Measurements from ENCODE around the gene SENP3. TPM values are rescaled to one million over a fixed set of nuclear protein-coding genes. Genes with fewer than 3 reads are reported as not detected.

The SENP3 gene
- total RNA-seq: 56.2 and 86.9 TPM in 2 replicates

DNA sequence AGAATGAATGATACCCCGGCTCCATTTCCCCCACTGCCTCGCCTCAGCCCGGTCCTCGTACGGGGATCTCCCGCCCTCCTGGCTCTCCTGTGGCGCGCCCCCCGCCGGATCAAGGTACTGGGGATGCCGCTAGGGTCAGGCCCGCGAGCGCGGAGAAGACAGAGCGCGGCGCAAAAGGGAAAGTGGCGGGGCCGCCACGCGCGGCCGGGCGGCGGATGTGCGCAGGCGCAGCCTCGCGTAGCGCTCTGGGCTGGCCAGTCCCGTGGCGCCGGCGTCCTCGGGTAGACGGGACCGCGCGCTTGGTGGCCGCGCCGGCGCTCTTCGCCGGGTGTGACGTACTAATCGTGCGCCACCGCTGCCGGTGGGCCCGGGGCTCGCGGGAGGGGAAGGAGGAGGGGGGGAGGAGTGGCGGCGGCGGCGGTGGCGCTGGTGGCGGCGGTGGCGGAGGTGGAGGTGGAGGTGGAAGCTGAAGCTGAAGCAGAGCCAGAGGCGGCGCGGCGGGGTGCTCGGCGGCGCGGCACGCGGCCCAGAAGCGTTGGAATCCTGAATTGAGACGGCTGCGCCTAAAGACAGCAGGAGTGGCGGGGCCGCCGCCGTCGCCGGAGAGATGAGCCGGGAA, at the start of gene SENP3:
Gene SENP3 (plus strand): TSS at position 331 of the 619 bp plus-strand sequence. CDS start 1,158 bp downstream, outside the sequence.

DNA sequence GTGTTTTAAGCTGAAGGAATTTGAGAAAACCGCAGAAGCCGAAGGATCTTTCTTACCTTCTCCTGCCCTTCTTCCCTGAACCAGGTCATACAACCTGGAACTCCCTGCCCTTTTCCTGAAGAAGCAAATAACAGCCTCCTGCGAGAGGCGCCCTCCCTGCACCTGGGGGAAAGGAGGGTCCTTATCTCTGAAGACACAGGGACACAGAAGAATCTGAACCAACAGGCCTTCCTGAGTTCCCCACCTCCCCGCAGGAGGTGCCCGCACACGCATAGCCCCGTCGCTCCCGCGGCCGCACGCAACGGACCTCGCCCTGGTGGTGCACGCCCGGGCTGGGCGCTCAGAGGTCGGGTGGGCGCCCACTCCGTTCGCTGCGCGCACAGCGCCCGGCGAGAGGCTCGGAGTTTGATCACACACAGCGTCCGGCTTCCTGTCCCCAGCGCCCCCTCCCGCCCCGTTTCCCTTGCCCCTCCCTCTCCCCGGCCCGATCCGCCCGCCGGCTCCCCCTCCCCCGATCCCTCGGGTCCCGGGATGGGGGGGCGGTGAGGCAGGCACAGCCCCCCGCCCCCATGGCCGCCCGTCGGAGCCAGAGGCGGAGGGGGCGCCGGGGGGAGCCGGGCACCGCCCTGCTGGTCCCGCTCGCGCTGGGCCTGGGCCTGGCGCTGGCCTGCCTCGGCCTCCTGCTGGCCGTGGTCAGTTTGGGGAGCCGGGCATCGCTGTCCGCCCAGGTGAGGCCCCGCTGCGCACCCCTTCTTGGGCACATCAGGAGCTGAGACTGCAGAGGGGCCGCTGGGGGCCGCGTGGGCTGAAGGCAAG, 12.9 kb upstream of the SENP3 start, which contains the start of gene TNFSF12:
Gene TNFSF12 (plus strand): TSS at position 474 of the 816 bp plus-strand sequence. CDS start 96 bp downstream, at position 570.

DNA sequence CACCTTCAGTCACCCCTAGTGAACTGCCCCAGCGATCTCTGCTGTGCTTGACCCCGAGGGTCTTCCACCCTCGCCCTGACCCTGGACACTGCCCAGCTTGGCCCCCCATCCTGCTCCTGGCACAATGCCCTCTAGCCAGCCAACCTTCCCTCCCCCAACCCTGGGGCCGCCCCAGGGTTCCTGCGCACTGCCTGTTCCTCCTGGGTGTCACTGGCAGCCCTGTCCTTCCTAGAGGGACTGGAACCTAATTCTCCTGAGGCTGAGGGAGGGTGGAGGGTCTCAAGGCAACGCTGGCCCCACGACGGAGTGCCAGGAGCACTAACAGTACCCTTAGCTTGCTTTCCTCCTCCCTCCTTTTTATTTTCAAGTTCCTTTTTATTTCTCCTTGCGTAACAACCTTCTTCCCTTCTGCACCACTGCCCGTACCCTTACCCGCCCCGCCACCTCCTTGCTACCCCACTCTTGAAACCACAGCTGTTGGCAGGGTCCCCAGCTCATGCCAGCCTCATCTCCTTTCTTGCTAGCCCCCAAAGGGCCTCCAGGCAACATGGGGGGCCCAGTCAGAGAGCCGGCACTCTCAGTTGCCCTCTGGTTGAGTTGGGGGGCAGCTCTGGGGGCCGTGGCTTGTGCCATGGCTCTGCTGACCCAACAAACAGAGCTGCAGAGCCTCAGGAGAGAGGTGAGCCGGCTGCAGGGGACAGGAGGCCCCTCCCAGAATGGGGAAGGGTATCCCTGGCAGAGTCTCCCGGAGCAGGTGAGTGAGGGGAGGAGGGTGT, 3.0 kb upstream of the SENP3 start, which contains the start of gene TNFSF13:
Gene TNFSF13 (plus strand): TSS at position 207 of the 776 bp plus-strand sequence. CDS start 290 bp downstream, at position 497.

DNA sequence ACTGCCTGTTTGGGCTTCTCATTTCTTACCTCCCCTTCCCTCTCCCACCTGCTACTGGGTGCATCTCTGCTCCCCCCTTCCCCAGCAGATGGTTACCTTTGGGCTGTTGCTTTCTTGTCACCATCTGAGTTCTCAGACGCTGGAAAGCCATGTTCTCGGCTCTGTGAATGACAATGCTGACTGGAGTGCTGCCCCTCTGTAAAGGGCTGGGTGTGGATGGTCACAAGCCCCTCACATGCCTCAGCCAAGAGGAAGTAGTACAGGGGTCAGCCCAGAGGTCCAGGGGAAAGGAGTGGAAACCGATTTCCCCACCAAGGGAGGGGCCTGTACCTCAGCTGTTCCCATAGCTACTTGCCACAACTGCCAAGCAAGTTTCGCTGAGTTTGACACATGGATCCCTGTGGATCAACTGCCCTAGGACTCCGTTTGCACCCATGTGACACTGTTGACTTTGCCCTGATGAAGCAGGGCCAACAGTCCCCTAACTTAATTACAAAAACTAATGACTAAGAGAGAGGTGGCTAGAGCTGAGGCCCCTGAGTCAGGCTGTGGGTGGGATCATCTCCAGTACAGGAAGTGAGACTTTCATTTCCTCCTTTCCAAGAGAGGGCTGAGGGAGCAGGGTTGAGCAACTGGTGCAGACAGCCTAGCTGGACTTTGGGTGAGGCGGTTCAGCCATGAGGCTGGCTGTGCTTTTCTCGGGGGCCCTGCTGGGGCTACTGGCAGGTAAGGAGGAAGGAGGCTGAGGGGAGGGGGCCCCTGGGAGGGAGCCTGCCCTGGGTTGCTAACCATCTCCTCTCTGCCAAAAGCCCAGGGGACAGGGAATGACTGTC, 17.5 kb downstream of the SENP3 start, which contains the start of gene CD68:
Gene CD68 (plus strand): TSS at position 638 of the 833 bp plus-strand sequence. CDS start 40 bp downstream, at position 678.

DNA sequence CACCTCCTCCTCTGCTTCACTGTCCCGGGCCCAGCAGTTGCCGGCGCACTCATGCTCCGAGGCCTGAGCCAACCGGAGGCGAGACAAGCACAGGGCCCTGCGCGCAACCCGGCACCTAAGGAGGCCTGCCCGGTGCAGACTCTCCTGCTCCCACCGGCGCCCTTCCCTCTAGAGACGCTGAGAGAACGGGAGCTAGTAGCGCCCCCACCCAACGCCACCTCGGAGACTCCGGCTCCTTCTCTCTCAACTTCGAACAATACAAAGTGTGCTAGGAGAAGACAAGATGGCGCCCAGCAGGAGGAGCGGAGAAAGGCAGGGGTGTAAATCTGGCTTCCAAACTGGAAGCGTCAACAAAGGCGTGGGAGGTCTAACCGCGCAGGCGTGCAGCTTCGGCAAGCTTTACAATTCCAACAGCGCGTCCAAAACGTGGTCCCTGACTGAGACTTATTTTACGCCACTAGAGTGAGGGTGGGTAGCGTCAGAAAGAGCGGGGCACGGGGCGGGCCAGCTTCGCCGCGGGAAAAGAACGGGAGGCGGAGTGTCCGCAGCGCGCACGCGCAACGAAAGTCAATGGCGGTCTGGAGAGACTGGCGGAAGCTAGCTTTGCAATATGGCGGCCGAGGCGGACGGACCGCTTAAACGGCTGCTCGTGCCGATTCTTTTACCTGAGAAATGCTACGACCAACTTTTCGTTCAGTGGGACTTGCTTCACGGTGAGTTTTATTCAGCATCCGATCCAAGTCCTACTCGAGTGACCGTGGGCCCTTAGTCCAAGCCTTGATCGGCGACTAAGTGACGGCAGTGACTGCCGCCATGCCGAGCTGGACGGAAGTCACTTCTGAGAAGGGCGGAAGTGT, 21.8 kb downstream of the SENP3 start, which contains the start of gene MPDU1:
Gene MPDU1 (plus strand): TSS at position 600 of the 857 bp plus-strand sequence. CDS start 11 bp downstream, at position 611.

DNA sequence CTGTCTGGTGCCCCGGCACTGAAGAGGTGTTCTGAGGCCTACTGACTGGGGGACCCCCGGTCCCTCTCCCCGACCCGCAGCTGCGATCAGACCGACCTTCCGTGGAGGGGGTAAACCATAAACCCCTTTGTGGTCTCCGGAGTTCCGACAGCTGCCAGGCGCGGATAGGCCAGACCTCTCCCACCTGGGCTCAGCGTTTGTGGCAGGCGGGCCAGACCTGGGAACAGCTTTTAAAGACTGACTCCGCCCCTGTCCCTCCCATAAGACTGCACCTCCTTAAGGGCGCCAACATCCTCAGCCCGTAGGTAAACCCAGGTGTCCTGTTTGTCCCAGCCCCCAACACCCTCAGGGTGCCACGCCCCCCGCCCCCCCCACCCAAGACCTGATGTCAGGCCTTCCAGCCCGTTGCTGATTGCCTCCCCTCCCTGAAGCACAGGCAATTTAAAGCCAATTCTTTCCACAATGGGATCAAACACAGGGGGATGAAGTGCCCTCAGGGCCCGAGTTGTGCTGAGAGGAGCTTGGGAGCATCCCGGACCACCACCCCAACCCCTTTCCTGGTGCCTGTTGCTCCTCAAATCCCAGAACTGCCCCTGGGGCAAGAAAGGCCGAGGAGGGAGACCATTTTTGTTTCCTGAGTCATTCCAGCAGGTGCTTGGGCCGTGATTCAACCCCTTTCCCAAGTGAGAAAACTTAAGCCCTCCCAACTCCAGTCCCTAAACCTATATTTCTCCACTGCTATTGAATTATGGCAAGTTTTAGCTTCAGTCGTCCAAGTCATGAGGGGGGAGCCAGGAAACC, 28.4 kb downstream of the SENP3 start, which contains the start of gene SOX15:
Gene SOX15 (minus strand): TSS at position 204 of the 801 bp plus-strand sequence. CDS start 418 bp downstream, outside the sequence.

DNA sequence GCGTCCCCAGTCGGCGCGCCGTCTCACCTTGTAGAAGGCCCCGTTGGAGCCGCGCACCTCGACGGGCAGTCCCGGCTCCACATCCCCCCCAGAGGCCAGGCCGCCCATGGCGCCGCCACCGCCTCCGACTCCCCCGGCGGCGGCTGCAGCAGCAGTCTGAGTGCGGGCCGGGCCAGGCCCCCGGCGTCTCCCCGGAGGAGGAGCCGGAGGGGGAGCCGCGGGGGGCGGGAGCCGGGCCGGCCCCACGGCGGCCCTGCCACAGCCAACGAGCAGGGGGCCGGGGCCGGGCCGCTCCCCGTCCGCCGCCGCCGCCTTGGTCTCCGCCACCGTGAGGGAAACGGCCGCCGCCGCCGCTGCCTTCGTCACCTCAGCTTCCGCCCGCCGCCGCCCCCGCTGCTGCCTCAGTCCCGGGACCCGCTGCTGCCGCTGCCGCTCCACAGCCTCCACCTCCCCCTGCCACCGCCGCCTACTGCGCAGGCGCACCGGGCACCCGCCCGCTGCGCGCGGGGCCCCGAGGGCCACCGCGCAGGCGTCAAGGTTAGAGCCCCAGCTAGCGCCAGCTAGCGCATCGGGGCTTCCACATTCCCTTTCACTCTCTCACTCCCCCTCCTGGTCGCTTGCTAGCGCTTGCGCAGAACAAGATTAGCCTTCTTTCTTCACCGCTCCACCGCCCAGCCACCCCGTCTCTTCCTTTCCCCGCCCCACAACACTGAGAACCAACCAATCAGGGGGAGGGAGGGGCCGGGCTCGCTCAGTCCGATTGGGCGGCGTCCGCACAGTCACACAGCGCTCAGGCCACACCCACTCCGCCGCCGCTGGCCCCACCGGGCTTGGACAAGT, 52.9 kb downstream of the SENP3 start, which contains the start of gene FXR2:
Gene FXR2 (minus strand): TSS at position 473 of the 840 bp plus-strand sequence. CDS start 365 bp downstream, at position 108.

Other genes starting within 250 kb of the SENP3 start
- gene GPS2, start 246.6 kb upstream of the SENP3 start, total RNA-seq: 42.7 and 70.0 TPM in 2 replicates
- 6.2 and 10.9 TPM in 2 replicates for gene NEURL4, start 232.6 kb upstream of the SENP3 start, total RNA-seq
- 3.3 and 5.6 TPM in 2 replicates for gene ACAP1, start 225.4 kb upstream of the SENP3 start, total RNA-seq
- 6.0 and 13.0 TPM in 2 replicates for gene KCTD11, start 209.8 kb upstream of the SENP3 start, total RNA-seq
- not detected in 2 replicates for gene TMEM95, start 206.8 kb upstream of the SENP3 start, total RNA-seq
- gene TNK1, start 180.8 kb upstream of the SENP3 start, total RNA-seq: 3.8 and 7.7 TPM in 2 replicates
- gene PLSCR3, start 167.4 kb upstream of the SENP3 start, total RNA-seq: 68.4 and 99.4 TPM in 2 replicates
- 138 and 193 TPM in 2 replicates for gene TMEM256, start 157.8 kb upstream of the SENP3 start, total RNA-seq
- gene NLGN2, start 154.1 kb upstream of the SENP3 start, total RNA-seq: 2.4 and 6.1 TPM in 2 replicates
- gene SPEM1, start 141.6 kb upstream of the SENP3 start, total RNA-seq: not detected in 2 replicates
- gene SPEM2, start 136.3 kb upstream of the SENP3 start, total RNA-seq: not detected in 2 replicates
- not detected in 2 replicates for gene SPEM3, start 133.1 kb upstream of the SENP3 start, total RNA-seq
- gene TMEM102, start 126.5 kb upstream of the SENP3 start, total RNA-seq: 25.2 and 30.4 TPM in 2 replicates
- 7.5 and 17.3 TPM in 2 replicates for gene FGF11, start 122.4 kb upstream of the SENP3 start, total RNA-seq
- 9.8 and 14.8 TPM in 2 replicates for gene CHRNB1, start 116.9 kb upstream of the SENP3 start, total RNA-seq
- 25.9 and 36.8 TPM in 2 replicates for gene ZBTB4, start 82.3 kb upstream of the SENP3 start, total RNA-seq
- gene SLC35G6, start 80.5 kb upstream of the SENP3 start, total RNA-seq: not detected in 2 replicates
- 31.9 and 33.7 TPM in 2 replicates for gene POLR2A, start 77.6 kb upstream of the SENP3 start, total RNA-seq
- gene TNFSF12, start 12.9 kb upstream of the SENP3 start, total RNA-seq: 8.8 and 10.3 TPM in 2 replicates
- 0.80 and 5.9 TPM in 2 replicates for gene TNFSF13, start 3.2 kb upstream of the SENP3 start, total RNA-seq
- 23.4 and 57.7 TPM in 2 replicates for gene CD68, start 17.7 kb downstream of the SENP3 start, total RNA-seq
- gene MPDU1, start 21.9 kb downstream of the SENP3 start, total RNA-seq: 138 and 153 TPM in 2 replicates
- gene SOX15, start 28.2 kb downstream of the SENP3 start, total RNA-seq: 141 and 207 TPM in 2 replicates
- 39.6 and 41.3 TPM in 2 replicates for gene FXR2, start 53.0 kb downstream of the SENP3 start, total RNA-seq
- 25.8 and 43.2 TPM in 2 replicates for gene SAT2, start 65.9 kb downstream of the SENP3 start, total RNA-seq
- gene SHBG, start 68.2 kb downstream of the SENP3 start, total RNA-seq: not detected in 2 replicates
- gene ATP1B2, start 89.0 kb downstream of the SENP3 start, total RNA-seq: not detected in 2 replicates
- 42.5 and 54.0 TPM in 2 replicates for gene TP53, start 125.6 kb downstream of the SENP3 start, total RNA-seq
- 7.9 and 17.5 TPM in 2 replicates for gene WRAP53, start 126.6 kb downstream of the SENP3 start, total RNA-seq
- 0.65 and 3.2 TPM in 2 replicates for gene EFNB3, start 143.3 kb downstream of the SENP3 start, total RNA-seq
- 0.23 and 0.55 TPM in 2 replicates for gene DNAH2, start 155.8 kb downstream of the SENP3 start, total RNA-seq

All from hair follicular keratinocyte (primary cell).